Measurements from ENCODE around the gene DOCK2. TPM values are rescaled to one million over a fixed set of nuclear protein-coding genes. Genes with fewer than 3 reads are reported as not detected.

Gene DOCK2
- total and polyA plus RNA-seq, 9 of the 15 experiments (the other 6 are each of a cell fraction or from before 2014, with no cell fraction given): 4.5 to 42.6 (median 20.5) TPM

DNA sequence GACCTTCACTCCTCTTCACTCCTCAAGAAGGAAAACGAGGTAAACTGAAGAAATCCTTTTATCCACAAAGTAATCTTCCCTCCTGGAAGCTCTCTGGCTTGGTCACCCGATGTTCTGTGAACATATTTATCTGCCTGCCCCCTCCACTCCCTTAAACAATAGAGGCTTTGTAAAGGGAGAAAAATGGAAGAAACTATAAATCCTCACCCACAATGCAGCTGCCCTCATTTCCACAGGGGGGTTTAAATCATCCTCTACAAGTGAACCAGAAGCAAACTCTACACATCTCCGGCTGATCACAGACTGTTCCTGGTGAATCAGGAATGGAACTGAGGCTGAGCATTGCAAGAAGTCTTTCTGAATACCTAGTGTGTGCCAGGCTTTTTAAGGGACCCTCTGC is 336.0 kb downstream of the DOCK2 start:
- no peak overlapping the region for H2AFZ ChIP-seq (ENCODE audit: low read depth, low read length)
- CTCF ChIA-PET (ENCODE audit: low intra/inter-chr PET ratio): no interaction called here
- H3K36me3 ChIP-seq (ENCODE audit: control insufficient read depth, insufficient read depth, low read length): no peaks in the 10 kb centered on the region
- no peak overlapping the region for H3K27ac ChIP-seq (ENCODE audit: extremely low read depth, low read depth, low read length)
- 3% methylated on average over 3 of the region's 3 CpGs for WGBS (ENCODE audit: insufficient coverage, low coverage, missing lambda C conversion rate)
- POLR2A ChIA-PET: no interaction called here
- no peaks in the 10 kb centered on the region for H3K79me2 ChIP-seq (ENCODE audit: control insufficient read depth, insufficient read depth, low read length)
- TF ChIP-seq NR1H2 (CRISPR knock-in tag; IDR thresholded peaks at IDR 0.05): no peak
- TF ChIP-seq SMC3 (conservative IDR thresholded peaks at IDR 0.05; ENCODE audit: insufficient read depth, low read depth, low read length): no peak
- no peak for TF ChIP-seq PCBP2 (IDR thresholded peaks at IDR 0.05; ENCODE audit: low read depth, low read length, poor library complexity, severe bottlenecking)
- TF ChIP-seq COPS2 (conservative IDR thresholded peaks at IDR 0.05): no peak
- TF ChIP-seq, protein P1, sequence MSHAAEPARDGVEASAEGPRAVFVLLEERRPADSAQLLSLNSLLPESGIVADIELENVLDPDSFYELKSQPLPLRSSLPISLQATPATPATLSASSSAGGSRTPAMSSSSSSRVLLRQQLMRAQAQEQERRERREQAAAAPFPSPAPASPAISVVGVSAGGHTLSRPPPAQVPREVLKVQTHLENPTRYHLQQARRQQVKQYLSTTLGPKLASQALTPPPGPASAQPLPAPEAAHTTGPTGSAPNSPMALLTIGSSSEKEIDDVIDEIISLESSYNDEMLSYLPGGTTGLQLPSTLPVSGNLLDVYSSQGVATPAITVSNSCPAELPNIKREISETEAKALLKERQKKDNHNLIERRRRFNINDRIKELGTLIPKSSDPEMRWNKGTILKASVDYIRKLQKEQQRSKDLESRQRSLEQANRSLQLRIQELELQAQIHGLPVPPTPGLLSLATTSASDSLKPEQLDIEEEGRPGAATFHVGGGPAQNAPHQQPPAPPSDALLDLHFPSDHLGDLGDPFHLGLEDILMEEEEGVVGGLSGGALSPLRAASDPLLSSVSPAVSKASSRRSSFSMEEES (CRISPR knock-in tag; IDR thresholded peaks at IDR 0.05): no peak
- no TSS peak for BruUV-seq (replicated peaks)
- no peaks in the 10 kb centered on the region for H3K9me1 ChIP-seq (ENCODE audit: control insufficient read depth, insufficient read depth, low read length)
- in situ Hi-C loops (cut with MboI) (no loop called here), intact Hi-C loops (cut with micrococcal nuclease) (no loop called here)
- H3K27me3 ChIP-seq (ENCODE audit: control insufficient read depth in 2 of 2, insufficient read depth in 2 of 2, low read length in 2 of 2): peaks cover 0 to 2% of the 10 kb centered on the region in 2 experiments; a peak in 1 of 5 replicates
- no peak overlapping the region for H3K4me2 ChIP-seq (ENCODE audit: insufficient read depth, low read length)
- no peak for DNase-seq (ENCODE audit: extremely low read depth in 1 of 4, low spot score in 3 of 4)
- H4K20me1 ChIP-seq (replicated peaks; ENCODE audit: control insufficient read depth, insufficient read depth, low read length): 0 out of 2 replicates have a peak, but pooled peaks cover 3% of the 10 kb centered on the region
- H3K9ac ChIP-seq (ENCODE audit: insufficient read depth in 1 of 2, low read depth in 2 of 2, low read length in 2 of 2): no peak overlapping the region
- no peak for FAIRE-seq
- ATAC-seq: no peak
- no peaks in the 10 kb centered on the region for H3K9me3 ChIP-seq (replicated peaks; ENCODE audit: control insufficient read depth, insufficient read depth, low read depth, low read length)
- no peaks in the 10 kb centered on the region for H3K4me1 ChIP-seq (replicated peaks in 1 of 2; ENCODE audit: control insufficient read depth in 2 of 2, insufficient read depth in 2 of 2, low read length in 2 of 2)
- H3K4me3 ChIP-seq: no peak overlapping the region

All from K562 (cell line).